HepG2 (cell line): ENCODE measurements around the gene TLK1.

Source experiments
- FOXK2 ChIP-seq: fragments of 450-650 bp; IDR thresholded peaks from 2 replicates; pipeline ENCODE4 v1.6.1; 2016
- JUN ChIP-seq: sonication (generic); formaldehyde crosslinking; IDR thresholded peaks from 2 replicates; pipeline ENCODE4 v1.4.0; 2020; ENCODE audit warnings: mild to moderate bottlenecking, missing genetic modification reagents
- MAFK ChIP-seq, 2 experiments: IDR thresholded peaks in 1 of 2; conservative IDR thresholded peaks in 1 of 2; 2 replicates each; pipeline ENCODE4 v1.6.1; 2011; ENCODE audit warnings: improper control_type of control experiment in 2 of 2, low read length in 2 of 2
- NBN ChIP-seq: fragments of 450-650 bp; conservative IDR thresholded peaks from 2 replicates; pipeline ENCODE4 v1.6.1; 2017
- NR2C2 ChIP-seq: sonication (generic); formaldehyde crosslinking; IDR thresholded peaks from 2 replicates; pipeline ENCODE4 v1.4.0; 2020; ENCODE audit warnings: missing genetic modification reagents, mild to moderate bottlenecking, moderate library complexity, borderline replicate concordance
- ZNF777 ChIP-seq: sonication (generic); formaldehyde crosslinking; IDR thresholded peaks from 2 replicates; pipeline ENCODE4 v1.4.0; 2020; ENCODE audit warnings: missing genetic modification reagents
- ZSCAN12 ChIP-seq: sonication (generic); formaldehyde crosslinking; IDR thresholded peaks from 2 replicates; pipeline ENCODE4 v1.9.0; 2021; ENCODE audit warnings: mild to moderate bottlenecking, missing genetic modification reagents
- TF ChIP-seq, protein P1 (sequence below): sonication (generic); formaldehyde crosslinking; IDR thresholded peaks from 2 replicates; pipeline ENCODE4 v1.5.0; 2020; ENCODE audit warnings: mild to moderate bottlenecking, missing genetic modification reagents, moderate library complexity

DNA sequence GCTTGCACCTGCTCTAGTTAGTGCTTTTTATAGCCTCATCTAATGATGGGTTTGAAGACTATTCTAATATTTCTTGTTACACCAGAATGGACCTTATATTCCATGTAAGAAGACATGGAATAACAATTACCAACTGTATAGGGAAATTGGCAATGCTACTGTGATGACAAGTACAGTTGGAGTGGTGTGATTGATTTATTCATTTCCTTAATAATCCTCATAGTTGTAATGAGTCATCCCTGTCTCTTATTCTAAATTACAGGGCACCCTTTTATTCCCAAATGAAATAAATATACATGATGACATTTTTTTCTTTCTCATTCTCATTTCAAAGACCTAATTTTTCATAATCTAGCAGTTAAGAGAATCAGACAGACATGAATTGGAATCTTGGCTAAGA lies 18.3 kb upstream of the TLK1 start:
- TF ChIP-seq ZSCAN12 (CRISPR knock-in tag), result no peak
- TF ChIP-seq, protein P1, sequence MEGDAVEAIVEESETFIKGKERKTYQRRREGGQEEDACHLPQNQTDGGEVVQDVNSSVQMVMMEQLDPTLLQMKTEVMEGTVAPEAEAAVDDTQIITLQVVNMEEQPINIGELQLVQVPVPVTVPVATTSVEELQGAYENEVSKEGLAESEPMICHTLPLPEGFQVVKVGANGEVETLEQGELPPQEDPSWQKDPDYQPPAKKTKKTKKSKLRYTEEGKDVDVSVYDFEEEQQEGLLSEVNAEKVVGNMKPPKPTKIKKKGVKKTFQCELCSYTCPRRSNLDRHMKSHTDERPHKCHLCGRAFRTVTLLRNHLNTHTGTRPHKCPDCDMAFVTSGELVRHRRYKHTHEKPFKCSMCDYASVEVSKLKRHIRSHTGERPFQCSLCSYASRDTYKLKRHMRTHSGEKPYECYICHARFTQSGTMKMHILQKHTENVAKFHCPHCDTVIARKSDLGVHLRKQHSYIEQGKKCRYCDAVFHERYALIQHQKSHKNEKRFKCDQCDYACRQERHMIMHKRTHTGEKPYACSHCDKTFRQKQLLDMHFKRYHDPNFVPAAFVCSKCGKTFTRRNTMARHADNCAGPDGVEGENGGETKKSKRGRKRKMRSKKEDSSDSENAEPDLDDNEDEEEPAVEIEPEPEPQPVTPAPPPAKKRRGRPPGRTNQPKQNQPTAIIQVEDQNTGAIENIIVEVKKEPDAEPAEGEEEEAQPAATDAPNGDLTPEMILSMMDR, result no peak
- TF ChIP-seq NR2C2, result no peak
- TF ChIP-seq MAFK (conservative IDR thresholded peaks at IDR 0.05 in 1 of 2, IDR thresholded peaks at IDR 0.05 in 1 of 2; ENCODE audit: low read length in 2 of 2), result no peak
- TF ChIP-seq FOXK2, result no peak
- no peak for TF ChIP-seq NBN
- TF ChIP-seq JUN (CRISPR knock-in tag), result no peak
- TF ChIP-seq ZNF777 (CRISPR knock-in tag), result no peak
